Retinal pigment epithelial cell (primary cell): ENCODE data around the gene TTC7B.

ENCODE experiments used
- DNase-seq: peaks from one replicate; pipeline ENCODE4 v3.0.0-alpha.2; 2010; ENCODE audit warnings: low read depth
- H3K4me3 ChIP-seq: 2 replicates; pipeline ENCODE4 v1.5.1; 2011; ENCODE audit warnings: mild to moderate bottlenecking, low read length, control low read depth, moderate library complexity
- TF ChIP-seq, protein P1 (sequence below): conservative IDR thresholded peaks from 2 replicates; pipeline ENCODE4 v1.5.1; 2011; ENCODE audit warnings: low read depth, low read length, control low read depth, inconsistent platforms

The TTC7B gene

DNA sequence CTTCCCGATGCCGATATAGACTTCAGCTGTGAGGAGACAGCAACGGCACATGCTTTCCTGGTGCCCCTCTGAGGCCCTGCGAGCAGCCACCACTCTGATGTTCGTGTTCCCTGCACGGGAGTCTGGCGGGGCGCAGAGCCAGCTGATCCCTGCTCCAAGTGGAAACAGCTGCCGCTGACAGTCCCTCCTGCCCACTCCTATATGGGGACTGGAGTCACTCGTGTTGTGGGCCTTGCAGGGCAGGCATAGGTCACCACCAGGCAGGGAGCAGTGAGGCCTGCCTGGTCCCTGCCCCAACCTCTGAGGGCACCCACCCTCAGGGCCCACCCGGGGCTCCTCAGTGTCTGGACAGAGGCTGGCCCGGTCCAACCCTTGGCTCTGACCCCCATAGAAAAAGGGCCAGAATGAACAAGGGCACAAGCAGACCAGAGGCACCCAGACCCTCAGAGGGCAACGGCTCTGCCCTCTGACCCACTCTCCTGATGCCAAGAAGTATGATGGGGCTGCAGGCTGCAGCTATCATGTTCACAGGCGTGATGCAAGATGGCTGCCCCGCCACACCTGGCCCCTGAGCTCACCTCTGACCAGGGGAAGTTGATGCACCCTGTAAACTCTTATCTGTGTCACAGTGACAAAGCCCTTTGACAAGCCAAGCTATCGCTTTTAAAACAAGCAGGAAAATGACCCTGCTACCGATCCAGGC, 237.8 kb downstream of the TTC7B start:
- no peak for DNase-seq
- H3K4me3 ChIP-seq = no peak overlapping the region
- TF ChIP-seq, protein P1, sequence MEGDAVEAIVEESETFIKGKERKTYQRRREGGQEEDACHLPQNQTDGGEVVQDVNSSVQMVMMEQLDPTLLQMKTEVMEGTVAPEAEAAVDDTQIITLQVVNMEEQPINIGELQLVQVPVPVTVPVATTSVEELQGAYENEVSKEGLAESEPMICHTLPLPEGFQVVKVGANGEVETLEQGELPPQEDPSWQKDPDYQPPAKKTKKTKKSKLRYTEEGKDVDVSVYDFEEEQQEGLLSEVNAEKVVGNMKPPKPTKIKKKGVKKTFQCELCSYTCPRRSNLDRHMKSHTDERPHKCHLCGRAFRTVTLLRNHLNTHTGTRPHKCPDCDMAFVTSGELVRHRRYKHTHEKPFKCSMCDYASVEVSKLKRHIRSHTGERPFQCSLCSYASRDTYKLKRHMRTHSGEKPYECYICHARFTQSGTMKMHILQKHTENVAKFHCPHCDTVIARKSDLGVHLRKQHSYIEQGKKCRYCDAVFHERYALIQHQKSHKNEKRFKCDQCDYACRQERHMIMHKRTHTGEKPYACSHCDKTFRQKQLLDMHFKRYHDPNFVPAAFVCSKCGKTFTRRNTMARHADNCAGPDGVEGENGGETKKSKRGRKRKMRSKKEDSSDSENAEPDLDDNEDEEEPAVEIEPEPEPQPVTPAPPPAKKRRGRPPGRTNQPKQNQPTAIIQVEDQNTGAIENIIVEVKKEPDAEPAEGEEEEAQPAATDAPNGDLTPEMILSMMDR = no peak

DNA sequence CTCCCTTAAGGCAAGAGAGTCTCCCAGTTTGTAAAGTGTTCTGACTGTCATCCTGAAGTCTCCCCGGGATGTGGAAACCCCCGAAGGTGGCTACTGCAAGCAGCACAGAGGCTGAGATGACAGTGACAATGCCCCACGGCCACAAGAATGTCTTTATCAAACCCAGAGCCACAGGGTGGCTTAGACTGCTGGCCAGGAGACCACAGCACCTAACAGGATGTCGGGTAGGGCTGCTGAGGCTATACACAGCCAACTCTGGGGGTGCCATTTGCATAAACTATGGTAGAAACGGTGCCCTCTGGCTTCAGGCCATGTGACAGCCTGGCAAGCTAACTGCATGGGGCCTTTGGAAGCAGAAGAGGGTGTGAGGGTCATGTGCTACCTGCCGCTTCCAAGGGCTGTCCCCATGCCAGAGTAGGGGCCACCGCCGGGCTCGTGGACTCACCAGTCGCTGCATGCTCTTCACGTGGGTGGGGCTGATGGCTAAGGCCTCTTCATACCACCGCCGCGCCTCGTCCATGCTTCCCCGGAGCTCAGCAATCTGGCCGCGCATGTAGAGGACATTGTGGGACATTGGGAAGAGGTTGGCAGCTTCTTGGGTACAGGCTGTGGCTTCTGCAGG, 238.5 kb downstream of the TTC7B start:
- H3K4me3 ChIP-seq = no peak overlapping the region
- no peak for DNase-seq
- TF ChIP-seq, protein P1 = no peak

DNA sequence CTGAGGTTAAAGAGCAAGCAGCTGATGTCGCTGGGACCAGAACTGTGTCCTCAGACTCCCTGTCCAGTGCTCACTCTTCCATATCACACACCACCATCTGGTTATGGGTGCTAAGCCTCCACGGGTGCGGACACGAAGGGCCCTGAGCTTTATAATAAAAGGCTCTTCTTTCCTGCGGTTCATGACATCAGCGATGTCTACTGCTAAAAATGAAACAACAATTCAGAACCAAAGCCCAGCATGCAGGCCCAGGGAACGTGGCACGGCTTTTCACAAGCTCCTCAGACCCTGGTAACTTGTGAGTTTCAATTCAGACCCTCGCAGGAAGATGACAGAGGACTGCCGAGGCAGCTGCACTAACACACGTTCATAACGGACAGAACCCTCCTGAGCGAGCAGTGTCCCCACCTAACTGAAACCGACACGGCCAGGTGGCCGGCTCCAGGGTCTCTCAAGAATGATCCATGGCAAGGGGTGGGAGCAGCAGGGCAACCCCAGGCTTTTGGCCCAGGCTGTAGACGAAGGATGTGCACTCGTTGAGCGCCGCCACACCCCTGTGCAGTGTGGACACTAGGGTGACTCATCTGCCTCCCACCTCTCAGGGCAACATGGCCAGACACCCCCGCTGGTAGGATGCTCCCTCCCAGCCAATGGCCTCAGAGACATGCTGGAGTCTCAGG, 239.1 kb downstream of the TTC7B start:
- TF ChIP-seq, protein P1 = no peak
- no peak for DNase-seq
- H3K4me3 ChIP-seq = no peak overlapping the region

DNA sequence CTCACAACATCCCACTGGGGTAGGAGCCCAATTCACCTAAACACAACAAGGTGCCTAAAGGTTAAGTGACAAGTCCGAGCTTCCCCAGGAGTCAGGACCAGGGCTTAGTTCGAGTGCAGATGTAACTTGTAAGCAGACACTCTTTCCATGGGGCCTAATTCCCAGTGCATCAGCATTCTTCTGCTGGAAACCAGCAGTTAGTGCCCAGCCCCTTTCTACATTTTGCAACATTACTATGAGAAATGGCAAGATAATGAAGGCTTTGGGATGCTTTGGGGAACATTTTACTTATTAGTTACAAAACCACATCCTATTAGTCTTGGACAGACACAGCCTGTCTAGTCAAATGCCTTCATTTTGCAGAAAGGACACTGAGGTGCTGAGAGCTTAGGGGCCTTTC, 239.6 kb downstream of the TTC7B start:
- H3K4me3 ChIP-seq = no peak overlapping the region
- TF ChIP-seq, protein P1 = no peak
- no peak for DNase-seq

DNA sequence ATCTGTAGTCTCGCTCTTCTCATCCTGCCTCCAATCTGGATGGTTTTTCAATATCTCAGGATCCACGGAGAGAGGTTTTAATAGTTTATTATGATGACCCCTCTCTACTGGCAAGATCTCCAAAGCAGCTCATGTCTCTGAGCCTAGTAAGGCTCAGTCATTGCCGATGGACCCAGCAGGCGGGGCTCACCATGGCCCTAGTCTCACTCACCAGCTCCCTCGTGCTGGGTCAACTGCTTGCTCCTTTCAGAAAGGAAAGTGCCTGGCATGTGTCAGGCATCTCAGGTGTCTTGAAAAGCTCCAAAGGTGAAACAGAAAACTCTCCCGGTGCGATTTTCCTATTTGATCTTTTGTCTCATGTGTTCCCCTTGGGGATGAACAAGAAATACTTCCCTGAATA, 240.4 kb downstream of the TTC7B start:
- no peak overlapping the region for H3K4me3 ChIP-seq
- DNase-seq = no peak
- TF ChIP-seq, protein P1 = no peak

DNA sequence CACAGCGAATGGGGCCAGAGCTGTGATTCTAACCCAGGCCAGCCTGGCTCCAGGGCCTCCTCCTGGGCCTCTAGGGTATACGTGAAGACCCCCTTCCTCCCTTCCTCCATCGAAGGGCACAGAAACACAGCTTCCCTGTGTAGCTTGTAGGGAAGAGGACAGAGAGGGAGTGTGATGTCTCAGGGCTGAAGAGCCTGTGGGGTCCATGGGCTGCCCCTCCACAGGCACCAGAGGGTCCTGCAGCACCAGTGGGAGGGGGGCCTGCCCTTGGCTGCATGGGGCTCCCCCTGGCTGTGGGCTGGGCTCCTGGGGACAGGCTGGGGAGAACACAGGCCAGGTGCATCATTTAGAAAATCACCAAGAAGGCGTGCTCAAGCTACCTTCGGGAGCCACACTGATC, 240.9 kb downstream of the TTC7B start:
- no peak for DNase-seq
- H3K4me3 ChIP-seq = no peak overlapping the region
- TF ChIP-seq, protein P1 = peak; percentile 2
